ENCODE measurements around the gene TCFL5. TPM values are rescaled to one million over a fixed set of nuclear protein-coding genes. Genes with fewer than 3 reads are reported as not detected.
A peak's percentile ranks its signal among the peaks of the same experiment; 100 is the strongest.

TCFL5 gene
- total RNA-seq, 1 donor from 2014 or later = 1.1 TPM

- Histone ChIP-seq H3K9me3 (no peaks in the 10 kb centered on the region), H3K27ac (peak overlapping the region in 1 of 2 donors; percentile 43), H3K4me3 (no peak overlapping the region), H3K4me1 (peaks cover 8 to 26% of the 10 kb centered on the region in 2 donors), H3K36me3 (peaks cover 34 to 57% of the 10 kb centered on the region in 2 donors), H3K27me3 (no peaks in the 10 kb centered on the region)
- TF ChIP-seq, protein P1, sequence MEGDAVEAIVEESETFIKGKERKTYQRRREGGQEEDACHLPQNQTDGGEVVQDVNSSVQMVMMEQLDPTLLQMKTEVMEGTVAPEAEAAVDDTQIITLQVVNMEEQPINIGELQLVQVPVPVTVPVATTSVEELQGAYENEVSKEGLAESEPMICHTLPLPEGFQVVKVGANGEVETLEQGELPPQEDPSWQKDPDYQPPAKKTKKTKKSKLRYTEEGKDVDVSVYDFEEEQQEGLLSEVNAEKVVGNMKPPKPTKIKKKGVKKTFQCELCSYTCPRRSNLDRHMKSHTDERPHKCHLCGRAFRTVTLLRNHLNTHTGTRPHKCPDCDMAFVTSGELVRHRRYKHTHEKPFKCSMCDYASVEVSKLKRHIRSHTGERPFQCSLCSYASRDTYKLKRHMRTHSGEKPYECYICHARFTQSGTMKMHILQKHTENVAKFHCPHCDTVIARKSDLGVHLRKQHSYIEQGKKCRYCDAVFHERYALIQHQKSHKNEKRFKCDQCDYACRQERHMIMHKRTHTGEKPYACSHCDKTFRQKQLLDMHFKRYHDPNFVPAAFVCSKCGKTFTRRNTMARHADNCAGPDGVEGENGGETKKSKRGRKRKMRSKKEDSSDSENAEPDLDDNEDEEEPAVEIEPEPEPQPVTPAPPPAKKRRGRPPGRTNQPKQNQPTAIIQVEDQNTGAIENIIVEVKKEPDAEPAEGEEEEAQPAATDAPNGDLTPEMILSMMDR (IDR thresholded peaks at IDR 0.05) = no peak
- intact Hi-C loops (cut with DNase I) = no loop called here
- no peak for DNase-seq (ENCODE audit: low spot score in 2 of 2)
These were observed 36.7 kb upstream of the TCFL5 start for GRCh38 chr20:62898093-62898964.

DNA sequence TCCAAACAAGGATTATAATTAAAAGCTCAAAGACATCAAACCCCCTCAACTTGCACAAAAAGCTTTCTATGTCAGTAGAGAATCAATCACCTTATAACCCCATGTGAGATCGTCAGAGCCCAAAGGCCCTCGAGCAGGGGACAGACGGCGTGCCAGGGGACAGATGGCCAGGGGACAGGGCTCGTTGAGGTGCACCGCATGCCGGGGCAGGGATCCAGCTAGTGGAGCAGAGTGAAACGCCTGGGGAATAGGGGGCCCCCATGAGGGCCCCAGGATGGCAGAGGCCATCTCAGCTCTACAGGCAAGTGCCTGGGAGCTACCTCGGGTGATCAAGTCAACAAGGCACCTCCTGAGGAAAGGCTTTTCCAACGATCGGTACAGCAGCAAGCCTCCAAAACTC, 36.0 kb upstream of the TCFL5 start:
- no peak for DNase-seq (ENCODE audit: low spot score in 2 of 2)
- peak overlapping the region in 1 of 2 donors; percentile 43 for H3K27ac ChIP-seq

GRCh38 chr20:62896526-62896925, 34.9 kb upstream of the TCFL5 start:
- Histone ChIP-seq H3K36me3 (peaks cover 43 to 57% of the 10 kb centered on the region in 2 donors), H3K4me1 (peaks cover 8 to 26% of the 10 kb centered on the region in 2 donors), H3K4me3 (no peak overlapping the region), H3K27ac (no peak overlapping the region), H3K27me3 (no peaks in the 10 kb centered on the region), H3K9me3 (no peaks in the 10 kb centered on the region)
- DNase-seq (ENCODE audit: low spot score in 2 of 2) = no peak
- TF ChIP-seq, protein P1 (IDR thresholded peaks at IDR 0.05) = no peak
- intact Hi-C loops (cut with DNase I) = no loop called here

More for the DNA sequence above, 36.0 kb upstream of the TCFL5 start:
- TF ChIP-seq, protein P1 (IDR thresholded peaks at IDR 0.05) = no peak
- H3K9me3 ChIP-seq = no peaks in the 10 kb centered on the region
- intact Hi-C loops (cut with DNase I) = no loop called here
- H3K4me3 ChIP-seq = no peak overlapping the region
- peaks cover 35 to 57% of the 10 kb centered on the region in 2 donors for H3K36me3 ChIP-seq
- peaks cover 8 to 26% of the 10 kb centered on the region in 2 donors for H3K4me1 ChIP-seq
- H3K27me3 ChIP-seq = no peaks in the 10 kb centered on the region

- DNase-seq (ENCODE audit: low spot score in 2 of 2) = no peak
- Histone ChIP-seq H3K27ac (no peak overlapping the region), H3K4me3 (no peak overlapping the region), H3K4me1 (peaks cover 7 to 23% of the 10 kb centered on the region in 2 donors), H3K27me3 (no peaks in the 10 kb centered on the region), H3K36me3 (peaks cover 53 to 59% of the 10 kb centered on the region in 2 donors), H3K9me3 (no peaks in the 10 kb centered on the region)
- intact Hi-C loops (cut with DNase I) = no loop called here
- TF ChIP-seq, protein P1 (IDR thresholded peaks at IDR 0.05) = no peak
These were observed 33.9 kb upstream of the TCFL5 start for GRCh38 chr20:62895539-62895938.

DNA sequence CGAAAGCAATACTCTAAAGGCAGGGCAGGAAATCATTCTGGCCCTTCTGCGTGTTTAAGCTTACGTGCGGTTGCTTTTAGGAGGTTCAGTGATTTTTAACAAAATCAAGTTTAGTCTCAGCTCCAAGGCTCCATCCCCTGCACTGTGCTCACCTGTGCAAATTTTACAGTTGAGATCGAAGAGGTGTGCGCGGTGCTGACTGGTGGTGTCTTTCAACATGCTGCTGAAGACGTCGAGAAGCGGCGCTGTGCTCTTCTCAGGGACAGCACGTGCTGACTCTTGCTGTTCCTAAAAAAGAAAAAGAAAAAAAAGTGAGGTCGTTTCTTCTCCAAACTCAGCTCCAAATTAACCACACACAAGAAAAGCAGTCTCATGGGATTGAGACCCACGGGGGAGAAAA, 32.6 kb upstream of the TCFL5 start:
- Histone ChIP-seq H3K27me3 (no peaks in the 10 kb centered on the region), H3K27ac (no peak overlapping the region), H3K36me3 (peaks cover 66 to 72% of the 10 kb centered on the region in 2 donors), H3K4me3 (no peak overlapping the region), H3K9me3 (no peaks in the 10 kb centered on the region), H3K4me1 (peaks cover 0 to 12% of the 10 kb centered on the region in 2 donors)
- TF ChIP-seq, protein P1 (IDR thresholded peaks at IDR 0.05) = no peak
- intact Hi-C loops (cut with DNase I) = no loop called here
- no peak for DNase-seq (ENCODE audit: low spot score in 2 of 2)
